H54 (cell line): ENCODE measurements around the gene CCDC24.

Experiments used
- DNase-seq: peaks from one replicate; pipeline ENCODE4 v3.0.0; 2011; ENCODE audit warnings: low spot score, mixed read lengths; ENCODE audit not compliant: insufficient read length
- FAIRE-seq: peaks from 3 replicates; lab custom pipeline; 2011; peaks lifted over from hg19 to GRCh38; lab: Jason Lieb, UNC
- POLR2A ChIP-seq: IDR thresholded peaks from 2 replicates; pipeline ENCODE4 v1.6.1; 2011; ENCODE audit warnings: low read depth, mild to moderate bottlenecking, low read length

Gene CCDC24

GRCh38 chr1:43991476-43992231 is at the start of gene CCDC24:
Gene CCDC24, plus strand, starts transcription at chr1:43991599. Its CDS starts 280 bp downstream, at chr1:43991879.
- peak; percentile 94 for DNase-seq
- no peak for FAIRE-seq
- peak; percentile 62 for TF ChIP-seq POLR2A

- TF ChIP-seq POLR2A: no peak
- DNase-seq: no peak
- FAIRE-seq: no peak
These were observed 49.0 kb upstream of the CCDC24 start for GRCh38 chr1:43942411-43942810.

- DNase-seq (no peak), FAIRE-seq (no peak)
- TF ChIP-seq POLR2A: no peak
These were observed 46.5 kb upstream of the CCDC24 start for GRCh38 chr1:43944860-43945259.

GRCh38 chr1:43945674-43946235 is 45.6 kb upstream of the CCDC24 start:
- TF ChIP-seq POLR2A: no peak
- no peak for FAIRE-seq

GRCh38 chr1:43946236-43947060 is 45.0 kb upstream of the CCDC24 start, which contains the start of gene IPO13:
Gene IPO13, plus strand, starts transcription at chr1:43946950. Its CDS starts 651 bp downstream, at chr1:43947601.
- DNase-seq (peak; percentile 96), FAIRE-seq (no peak)
- peak; percentile 92 for TF ChIP-seq POLR2A

More at GRCh38 chr1:43945674-43946235, 45.6 kb upstream of the CCDC24 start:
- DNase-seq: no peak

GRCh38 chr1:43947061-43947873 is 44.1 kb upstream of the CCDC24 start:
- no peak for DNase-seq
- TF ChIP-seq POLR2A: no peak; the same call in 1 of the 2 replicates
- FAIRE-seq: no peak

GRCh38 chr1:43947874-43948437 is 43.4 kb upstream of the CCDC24 start:
- DNase-seq (no peak), FAIRE-seq (no peak)
- no peak for TF ChIP-seq POLR2A

GRCh38 chr1:43949678-43950077 is 41.7 kb upstream of the CCDC24 start:
- DNase-seq (no peak), FAIRE-seq (no peak)
- TF ChIP-seq POLR2A: no peak

GRCh38 chr1:43951021-43951985 is 40.1 kb upstream of the CCDC24 start:
- peak; percentile 31 for DNase-seq
- FAIRE-seq: no peak
- no peak for TF ChIP-seq POLR2A

GRCh38 chr1:43952731-43953346 is 38.6 kb upstream of the CCDC24 start:
- DNase-seq (no peak), FAIRE-seq (no peak)
- TF ChIP-seq POLR2A: no peak

- TF ChIP-seq POLR2A: no peak
- no peak for DNase-seq
- no peak for FAIRE-seq
These were observed 38.0 kb upstream of the CCDC24 start for GRCh38 chr1:43953361-43953760.

GRCh38 chr1:43954036-43954435 is 37.4 kb upstream of the CCDC24 start:
- DNase-seq (no peak), FAIRE-seq (no peak)
- TF ChIP-seq POLR2A: no peak
